DMS53 (cell line): ENCODE measurements around the gene HES1.
A peak's percentile ranks its signal among the peaks of the same experiment; 100 is the strongest.
"Not testable (repeated sequence)": the region's sequence is repeated elsewhere in the genome, so short reads cannot be mapped to it uniquely, and the experiment has no call there.

ENCODE experiments used
- DNase-seq: peaks from one replicate; lab custom pipeline; 2025; lab: John Stamatoyannopoulos, UW

HES1 gene

DNA sequence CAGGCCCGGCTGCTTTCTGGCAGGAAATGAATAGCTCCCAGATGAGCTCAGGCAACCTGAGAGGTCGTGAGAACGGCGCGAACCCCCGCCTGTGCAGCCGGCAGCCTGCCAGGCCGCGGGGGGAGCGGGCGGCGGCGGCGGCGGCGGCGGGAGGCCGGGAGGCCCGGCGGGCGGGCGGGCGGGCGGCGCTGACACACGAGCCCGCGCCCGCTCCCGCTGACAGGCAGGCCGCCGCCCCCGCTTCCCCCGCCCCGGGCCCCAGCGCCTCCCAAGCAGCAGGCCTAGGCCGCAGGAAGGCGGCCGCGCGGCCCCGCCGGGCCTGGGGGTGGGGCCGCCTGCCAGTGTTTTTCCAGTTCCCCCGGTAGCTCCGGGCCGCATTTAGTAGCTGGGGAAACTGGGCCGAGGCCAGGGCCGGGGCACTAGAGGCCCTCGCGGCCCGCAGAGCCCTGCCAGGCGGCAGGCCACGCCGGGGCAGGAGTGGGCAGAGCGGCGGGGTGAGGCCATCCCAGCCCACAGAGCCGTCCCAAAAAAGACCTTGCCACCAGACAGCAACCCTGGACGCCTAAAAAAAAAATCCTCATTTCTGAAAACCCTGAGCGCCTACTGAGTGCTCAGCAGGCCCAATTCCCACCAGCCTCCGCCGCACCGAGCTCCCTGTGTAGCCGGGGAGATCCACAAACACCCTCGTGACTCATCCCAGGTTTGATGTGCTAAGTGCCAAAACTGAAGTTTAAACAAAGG, 5.6 kb downstream of the HES1 start:
- peak; percentile 97 for DNase-seq

DNA sequence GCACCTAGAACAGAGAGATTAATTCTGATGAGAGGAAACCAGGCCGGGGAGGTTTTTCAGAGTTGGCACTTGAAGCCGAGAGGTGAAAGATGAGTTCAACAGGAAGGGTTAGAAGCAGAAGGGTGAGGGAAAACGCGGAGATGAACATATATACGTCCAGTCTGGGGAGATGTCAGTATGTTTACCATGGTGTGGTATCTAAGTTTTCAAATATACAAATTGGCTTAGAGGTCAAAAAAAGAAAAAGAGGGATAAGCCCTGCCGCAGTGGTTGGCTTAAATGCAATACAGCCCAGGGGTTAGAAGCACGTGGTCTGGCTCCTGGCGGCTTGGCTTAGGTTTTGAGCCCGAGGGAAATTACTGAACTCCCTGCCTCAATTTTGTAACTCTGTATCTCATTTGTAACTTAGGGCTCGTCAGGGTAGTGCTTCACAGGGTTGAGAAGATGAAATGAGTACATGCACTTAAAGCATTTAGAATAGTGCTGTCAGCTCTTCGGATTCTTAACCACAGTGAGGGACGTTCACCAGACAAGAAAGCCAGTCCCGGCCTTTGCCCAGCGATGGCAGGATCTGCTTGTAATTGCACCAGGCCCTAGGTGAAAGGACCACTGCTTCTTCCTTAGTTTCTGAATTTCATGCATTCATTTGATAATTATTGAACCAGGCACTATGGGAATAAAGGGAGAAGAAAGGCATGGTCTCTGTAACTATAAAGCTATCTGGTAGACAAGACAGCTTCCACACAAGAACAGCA, 6.4 kb downstream of the HES1 start:
- no peak for DNase-seq

DNA sequence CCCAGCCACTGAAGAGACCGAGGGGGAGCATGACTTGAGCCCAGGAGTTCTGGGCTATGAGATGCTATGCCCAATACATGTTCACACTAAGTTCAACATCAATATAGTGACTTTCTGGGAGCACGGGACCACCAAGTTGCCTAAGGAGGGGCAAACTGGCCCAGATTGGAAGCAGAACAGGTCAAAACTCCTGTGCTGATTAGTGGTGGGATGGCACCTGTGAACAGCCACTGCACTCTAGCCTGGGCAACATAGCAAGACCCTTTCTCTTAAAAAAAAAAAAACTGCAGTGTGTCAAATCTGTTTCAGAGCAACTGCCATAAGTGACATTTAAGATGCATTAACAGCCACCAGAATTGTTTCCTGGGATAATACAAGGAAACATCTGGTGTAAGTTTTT, 9.8 kb downstream of the HES1 start:
- no peak for DNase-seq

DNA sequence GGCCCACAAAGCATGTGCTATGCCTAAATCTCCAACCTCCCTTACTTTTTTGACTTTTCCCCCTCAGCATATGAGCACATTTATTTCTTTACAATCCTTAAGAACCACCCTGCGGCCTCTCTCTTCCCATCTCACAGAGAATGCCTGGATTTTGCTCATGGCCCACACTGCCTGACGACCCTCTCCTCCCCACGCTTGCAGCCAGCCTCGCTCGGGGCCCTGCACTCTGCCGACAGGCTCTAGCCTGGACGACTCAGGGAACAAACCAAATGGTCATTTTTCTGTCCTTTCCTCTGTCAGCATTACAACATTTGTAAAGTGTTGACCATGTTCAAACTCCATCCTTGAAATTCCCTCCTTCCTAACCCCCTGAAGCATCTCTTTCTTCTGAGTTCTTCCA, 11.7 kb downstream of the HES1 start:
- no peak for DNase-seq

DNA sequence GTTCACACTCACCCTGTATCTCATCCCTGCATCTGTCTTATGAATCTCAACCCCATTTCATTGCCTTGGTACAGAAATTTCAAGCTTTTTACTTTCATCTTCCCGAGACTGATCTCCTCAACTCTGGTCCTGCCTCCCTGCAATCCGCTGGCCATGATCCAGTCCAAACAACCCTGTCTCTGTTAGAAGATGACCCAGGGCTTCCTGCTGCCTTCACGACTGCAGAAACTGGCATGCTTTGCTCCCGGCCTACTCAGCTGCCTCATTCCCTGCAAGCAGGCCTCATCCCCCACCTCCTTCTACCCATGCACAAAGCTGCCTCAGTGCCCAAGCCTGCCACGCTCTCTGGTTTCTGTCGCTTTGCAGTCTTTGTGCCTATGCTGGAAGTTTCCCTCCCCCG, 12.4 kb downstream of the HES1 start:
- DNase-seq = no peak

DNA sequence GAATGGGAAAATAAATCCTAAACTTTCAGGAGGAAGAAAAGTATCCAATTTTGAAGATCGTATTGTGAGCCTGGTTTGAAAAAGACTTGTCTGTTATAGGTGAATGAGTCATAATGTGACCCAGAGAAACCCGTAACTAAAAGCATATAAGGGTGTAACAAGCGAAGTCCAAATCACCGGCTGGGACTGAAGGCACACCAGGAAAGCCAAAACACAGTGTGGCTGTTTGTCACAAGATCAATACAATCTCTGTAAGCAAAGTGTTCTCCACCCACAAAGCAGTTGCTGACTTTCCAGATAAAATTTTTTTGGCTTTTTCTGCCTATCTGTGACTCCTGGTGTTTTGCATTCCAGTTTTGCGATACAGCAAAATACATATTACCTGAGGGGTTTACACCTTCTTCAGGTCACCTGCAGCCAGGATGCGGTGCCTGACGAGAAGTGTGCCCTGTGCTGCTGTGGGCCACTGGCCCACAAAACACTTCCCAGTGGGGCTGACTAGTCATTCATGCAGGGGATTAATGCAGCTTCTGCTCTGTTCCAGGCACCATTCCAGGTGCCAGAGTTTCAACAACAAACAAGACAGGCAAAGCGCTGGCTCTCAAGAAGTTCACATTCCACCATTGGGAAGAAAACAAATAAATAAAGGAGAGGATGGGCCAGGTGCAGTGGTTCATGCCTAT, 14.4 kb downstream of the HES1 start:
- no peak for DNase-seq

DNA sequence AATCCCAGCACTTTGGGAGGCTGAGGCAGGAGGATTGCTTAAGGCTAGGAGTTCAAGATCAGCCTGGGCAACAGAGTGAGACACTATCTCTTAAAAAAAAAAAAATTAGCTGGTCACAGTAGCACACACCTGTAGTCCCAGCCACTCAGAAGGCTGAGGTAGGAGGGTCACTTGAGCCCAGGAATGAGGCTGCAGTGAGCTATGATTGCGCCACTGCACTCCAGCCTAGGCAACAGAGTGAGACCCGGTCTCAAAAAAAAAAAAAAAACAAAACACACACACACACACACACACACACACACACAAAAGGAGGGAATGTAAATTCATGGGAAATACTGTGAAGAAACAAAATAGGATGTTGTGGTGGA, 15.0 kb downstream of the HES1 start:
- not testable (repeated sequence) for DNase-seq

DNA sequence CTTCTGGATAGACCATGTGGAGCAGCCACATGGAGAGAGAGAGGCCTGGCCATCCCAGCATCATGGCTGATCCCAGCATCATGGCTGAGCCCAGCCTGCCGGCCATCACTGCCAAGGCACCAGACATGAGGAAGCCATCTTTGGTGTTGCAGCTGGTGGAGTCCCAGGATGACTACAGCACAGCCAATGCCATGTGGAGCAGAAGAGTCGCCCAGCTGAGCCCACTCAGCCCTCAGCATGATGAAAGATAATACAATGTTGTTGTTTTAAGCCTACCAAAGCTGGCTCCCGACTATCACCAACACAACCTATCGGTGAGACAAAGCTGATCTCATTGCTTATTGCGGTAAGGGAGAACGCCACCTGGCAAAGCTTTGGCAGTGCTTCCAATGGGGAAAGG, 18.4 kb downstream of the HES1 start:
- DNase-seq = no peak

DNA sequence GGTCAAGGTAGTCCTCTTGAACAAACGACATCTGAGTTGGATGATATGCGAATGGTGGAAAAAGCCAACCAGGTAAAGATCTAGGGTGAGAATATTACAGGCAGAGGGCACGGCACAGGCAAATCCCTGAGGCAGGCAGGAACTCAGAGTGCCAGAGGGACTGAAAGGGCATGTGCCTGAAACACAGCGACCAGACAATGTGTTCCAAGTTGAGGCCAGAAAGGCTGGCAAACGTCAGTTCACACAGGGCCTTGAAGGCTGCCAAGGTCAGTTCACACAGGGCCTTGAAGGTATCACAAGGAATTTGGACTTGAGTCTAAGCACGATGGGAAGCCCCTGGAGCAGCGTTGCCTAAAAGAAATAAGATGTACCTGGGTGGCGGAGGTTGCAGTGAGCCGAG, 20.1 kb downstream of the HES1 start:
- DNase-seq = no peak

DNA sequence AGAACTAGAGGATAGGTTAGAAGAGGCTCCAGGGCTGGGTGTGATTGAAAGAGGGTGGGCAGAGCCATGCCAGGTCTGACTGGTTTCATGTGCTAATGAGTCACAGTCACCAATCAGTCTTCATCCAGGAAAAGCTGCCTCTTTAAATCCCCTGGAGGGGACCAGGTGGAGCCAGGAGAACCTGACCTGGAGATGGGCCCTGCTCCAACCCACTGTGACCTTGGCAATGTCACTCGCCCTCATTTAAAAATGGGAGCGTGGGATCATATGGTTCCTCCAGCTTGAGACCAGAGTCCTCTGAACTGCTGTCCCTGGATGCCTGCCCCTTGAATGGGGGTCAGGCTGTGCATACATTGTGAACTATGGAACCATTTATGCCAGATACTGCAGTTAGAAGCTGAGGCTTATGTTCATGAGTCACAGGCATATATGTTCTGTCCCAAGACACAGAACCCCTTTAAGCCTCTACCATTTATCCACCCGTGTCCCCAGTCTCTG, 23.0 kb downstream of the HES1 start:
- peak; percentile 64 for DNase-seq

DNA sequence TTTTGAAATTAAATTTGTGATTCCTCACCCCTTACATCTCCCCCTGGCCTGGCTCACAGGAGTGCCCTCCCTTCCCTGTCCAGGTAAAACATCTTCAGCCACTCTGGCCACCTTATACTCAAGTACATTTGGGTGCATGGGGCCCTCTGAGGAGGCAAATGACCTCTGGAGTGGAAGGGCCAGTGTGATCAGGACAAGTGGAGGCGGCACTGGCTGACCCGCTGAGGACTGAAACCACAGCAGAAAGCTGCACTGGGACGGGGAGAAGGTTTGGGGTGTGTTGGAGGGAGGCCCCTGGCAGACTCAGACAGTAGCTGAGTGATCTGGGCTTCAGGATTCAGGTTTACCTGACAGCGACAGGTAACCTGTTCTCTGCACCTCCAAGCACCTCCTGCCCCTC, 24.2 kb downstream of the HES1 start:
- no peak for DNase-seq

DNA sequence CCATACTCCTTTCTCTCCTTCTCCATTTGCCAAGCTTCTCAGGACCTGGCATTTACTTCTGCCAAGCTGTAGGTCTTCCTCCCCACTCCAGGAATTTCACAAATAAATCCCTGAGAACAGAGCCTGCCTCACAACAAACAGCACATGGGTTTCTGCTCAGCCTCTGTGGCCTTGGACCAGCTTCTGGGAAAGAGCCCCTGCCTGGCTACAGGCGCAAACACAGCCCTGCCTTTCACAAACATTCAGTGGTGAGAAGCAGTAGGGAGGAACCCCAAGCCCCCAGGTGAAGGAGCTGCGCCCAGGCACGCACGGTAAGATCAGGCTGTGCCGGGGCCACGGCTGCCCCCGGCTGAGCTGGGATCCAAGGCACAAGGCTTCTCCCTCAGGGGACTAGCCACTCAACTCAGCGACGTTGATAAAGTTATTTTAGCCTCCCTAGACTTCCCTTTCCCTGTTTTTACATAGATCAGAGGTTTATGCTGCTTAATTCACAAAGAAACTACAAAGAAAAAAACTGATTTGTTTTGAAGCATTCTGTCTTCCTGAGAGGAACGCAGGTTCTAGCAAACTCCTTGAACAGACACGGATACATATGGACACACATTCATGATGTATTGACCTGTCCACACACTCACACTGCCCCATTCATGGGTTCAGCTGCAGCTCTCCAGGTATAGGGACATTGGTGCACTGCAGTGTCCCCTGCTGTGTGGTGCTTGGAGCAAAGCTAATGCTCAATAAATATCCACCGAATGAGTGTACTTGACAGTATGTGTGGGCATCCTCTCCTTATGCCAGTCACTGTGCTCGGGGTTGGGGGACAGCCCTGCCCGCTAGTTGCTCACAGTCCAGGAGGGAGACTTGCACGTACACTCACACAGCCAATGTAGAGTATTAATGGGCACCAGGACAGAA, 25.4 kb downstream of the HES1 start:
- DNase-seq = no peak

DNA sequence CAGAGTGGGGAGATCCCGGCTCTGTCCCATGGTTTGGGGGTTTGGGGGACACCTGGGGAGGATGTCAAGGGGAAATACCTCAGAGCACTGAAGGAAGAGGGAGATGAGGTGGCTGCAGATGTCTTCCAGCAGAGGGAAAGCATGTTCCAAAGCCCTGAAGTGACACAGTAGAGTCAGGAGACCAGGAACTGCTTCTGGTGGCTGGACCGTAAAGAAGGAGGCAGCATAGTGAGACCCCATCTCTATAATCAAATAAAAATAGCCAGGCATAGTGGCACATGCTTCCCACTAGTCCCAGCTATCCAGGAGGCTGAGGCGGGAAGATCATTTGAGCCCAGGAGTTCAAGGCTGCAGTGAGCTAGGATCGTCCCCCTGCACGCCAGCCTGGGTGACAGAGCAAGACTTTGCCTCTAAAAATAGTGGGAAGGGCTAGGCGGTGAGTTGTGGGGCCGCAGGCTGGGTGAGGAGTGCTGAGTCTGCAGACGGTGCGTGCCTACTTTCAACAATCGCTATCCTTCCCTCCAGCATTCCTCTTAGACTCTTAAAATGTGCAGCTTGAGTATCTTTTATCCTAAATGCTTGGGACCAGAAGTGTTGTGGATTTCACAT, 26.2 kb downstream of the HES1 start:
- no peak for DNase-seq

DNA sequence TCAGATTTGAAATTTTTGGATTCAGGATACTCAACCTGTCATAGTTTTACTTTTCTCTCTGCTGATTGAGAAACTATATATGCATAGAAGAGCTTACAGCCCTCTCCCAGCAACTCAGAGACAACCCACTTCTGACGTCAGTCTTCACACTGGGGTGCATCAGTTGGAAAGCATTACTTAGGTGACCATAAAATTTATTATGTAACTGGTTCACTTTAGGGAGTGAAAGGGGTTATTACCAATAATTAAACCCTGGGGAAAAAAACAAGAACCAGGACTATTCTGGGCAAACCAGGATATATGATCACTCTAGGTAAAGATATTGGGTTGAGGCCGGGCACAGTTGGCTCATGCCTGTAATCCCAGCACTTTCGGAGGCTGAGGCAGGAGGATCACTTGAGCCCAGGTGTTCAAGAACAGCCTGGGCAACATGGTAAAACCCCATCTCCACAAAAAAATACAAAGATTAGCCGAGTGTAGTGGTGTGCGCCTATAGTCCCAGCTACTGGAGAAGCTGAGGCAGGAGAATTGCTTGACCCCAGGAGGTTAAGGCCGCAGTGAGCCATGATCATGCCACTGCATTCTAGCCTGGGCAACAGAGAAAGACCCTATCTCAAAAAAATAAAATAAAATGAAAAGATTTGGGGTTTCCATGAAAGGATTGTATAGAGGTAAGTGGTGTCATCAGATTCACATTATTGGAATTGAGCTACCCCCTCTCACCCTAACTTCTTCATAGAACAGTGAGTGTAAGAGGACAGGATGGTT, 27.1 kb downstream of the HES1 start:
- no peak for DNase-seq

DNA sequence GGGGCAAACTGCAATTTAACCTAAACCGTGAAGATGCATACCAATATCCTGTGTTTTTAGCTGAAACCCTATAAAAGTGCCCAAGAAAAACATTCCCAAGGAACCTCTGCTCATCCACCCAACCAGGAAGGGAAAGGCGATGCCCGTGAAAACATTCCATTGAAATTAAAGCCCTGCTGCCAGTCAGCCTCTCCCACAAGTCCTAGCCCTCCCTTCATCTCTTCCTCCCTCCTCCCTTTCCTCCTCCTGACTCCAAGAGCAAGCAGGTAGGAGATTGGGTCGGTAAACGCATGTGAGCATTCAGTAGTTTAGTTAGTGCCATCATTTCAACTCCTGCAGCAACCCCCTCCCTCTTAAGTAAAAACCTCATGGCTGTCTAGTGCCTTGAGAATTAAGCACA, 27.7 kb downstream of the HES1 start:
- DNase-seq = no peak

DNA sequence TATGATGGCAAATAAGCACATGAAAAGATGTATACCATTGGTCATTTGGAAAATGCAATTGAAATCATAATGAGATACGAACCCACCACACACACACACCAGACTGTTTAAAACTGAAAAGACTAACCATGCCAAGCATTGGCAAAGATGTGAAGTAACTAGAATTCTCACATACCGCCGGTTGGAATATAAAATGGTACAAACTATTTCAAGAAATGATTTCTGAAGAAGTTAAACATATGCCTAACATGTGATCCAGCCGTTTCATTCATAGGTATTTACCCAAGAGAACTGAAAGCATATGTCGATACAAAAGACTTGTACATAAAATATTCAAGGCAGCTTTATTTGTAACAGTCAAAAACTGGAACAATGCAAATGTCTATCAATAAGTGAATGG, 28.9 kb downstream of the HES1 start:
- no peak for DNase-seq

DNA sequence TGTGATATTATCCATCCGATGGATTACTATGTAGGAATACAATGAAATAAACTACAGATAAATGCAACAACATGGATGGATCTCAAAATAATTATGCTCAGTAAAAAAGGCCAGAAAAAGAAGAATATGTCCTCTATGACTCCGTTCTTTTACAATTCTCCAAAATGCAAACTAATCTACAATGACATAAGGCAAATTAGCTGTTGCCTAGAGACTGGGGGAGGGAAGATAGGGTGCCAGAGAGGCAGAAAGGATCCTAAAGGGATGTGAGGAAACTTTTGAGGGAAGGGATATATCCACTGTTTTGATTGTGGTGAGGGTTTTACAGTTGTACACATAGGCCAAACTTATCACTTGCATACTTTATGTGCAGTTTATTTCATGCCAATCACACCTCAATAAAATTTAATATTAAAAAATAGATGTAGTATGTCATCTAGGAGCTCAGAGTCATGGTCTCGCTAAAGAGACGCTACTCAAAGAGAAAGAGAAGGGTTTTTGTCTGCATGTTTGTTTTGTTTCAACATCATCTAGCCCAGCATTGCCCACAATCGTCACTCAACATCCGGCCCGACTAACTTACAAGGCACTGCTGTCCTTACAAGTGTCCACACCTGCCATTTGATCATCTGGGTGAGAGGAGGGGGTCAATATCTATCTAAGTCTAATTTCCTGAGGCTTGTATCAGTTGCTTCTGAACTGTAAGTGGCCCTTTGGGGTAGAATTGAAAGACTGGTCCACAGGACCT, 29.5 kb downstream of the HES1 start:
- peak; percentile 74 for DNase-seq

DNA sequence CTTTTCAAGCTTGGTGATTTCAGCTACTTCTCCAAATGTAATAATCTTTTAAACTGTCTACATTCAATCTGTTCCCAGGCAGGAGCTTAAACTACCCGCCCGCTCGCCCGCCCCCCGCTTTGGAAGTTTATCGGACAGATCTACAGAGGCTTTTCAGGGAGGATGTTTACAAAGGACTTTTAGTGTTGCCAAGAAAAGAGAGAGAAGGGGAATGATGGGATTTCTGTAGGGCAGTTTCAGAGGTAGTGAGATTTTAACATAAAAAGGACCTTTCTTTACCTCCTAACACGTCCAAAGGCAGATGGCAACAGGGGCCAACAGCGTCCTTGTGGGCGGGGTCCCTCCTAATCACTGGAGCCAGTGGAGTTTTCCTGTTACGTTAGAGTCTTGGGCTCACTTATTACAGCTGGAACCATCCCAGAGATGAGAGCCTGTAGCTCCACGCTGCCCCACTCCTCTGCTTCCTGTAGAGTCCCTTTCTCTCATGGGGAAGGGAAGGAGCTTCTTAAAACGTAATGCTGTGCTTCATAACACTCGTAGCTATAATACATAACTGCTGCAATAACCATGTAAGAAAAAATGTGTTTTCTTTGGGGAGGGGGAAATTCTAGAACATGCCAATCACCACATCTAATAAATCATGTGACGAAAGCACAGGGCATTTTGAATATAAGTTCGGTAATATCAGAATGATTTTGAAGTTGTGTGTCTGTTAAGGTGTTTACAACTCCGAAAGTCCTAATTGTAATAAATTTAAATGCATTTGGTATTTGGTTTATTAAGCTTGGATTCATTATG, 30.9 kb downstream of the HES1 start:
- DNase-seq = peak; percentile 41
